Lung microvascular endothelial cell (primary cell): ENCODE measurements around the gene PODN. TPM values are rescaled to one million over a fixed set of nuclear protein-coding genes. Genes with fewer than 3 reads are reported as not detected.

Experiments used
- DNase-seq, 2 donors: peaks; one replicate each; pipeline versions ENCODE4 v3.0.0 to v3.0.0-alpha.2; 2010; ENCODE audit warnings: low read depth in 2 of 2
- total RNA-seq: library from RNA; depleted of rRNA; stranded (reverse); fragments of >200 nt; gene quantifications from 2 replicates; pipeline ENCODE4 v1.2.1, GENCODE V29; 2014

Gene PODN
- total RNA-seq: under 0.01 and 0.22 TPM in 2 replicates

DNA sequence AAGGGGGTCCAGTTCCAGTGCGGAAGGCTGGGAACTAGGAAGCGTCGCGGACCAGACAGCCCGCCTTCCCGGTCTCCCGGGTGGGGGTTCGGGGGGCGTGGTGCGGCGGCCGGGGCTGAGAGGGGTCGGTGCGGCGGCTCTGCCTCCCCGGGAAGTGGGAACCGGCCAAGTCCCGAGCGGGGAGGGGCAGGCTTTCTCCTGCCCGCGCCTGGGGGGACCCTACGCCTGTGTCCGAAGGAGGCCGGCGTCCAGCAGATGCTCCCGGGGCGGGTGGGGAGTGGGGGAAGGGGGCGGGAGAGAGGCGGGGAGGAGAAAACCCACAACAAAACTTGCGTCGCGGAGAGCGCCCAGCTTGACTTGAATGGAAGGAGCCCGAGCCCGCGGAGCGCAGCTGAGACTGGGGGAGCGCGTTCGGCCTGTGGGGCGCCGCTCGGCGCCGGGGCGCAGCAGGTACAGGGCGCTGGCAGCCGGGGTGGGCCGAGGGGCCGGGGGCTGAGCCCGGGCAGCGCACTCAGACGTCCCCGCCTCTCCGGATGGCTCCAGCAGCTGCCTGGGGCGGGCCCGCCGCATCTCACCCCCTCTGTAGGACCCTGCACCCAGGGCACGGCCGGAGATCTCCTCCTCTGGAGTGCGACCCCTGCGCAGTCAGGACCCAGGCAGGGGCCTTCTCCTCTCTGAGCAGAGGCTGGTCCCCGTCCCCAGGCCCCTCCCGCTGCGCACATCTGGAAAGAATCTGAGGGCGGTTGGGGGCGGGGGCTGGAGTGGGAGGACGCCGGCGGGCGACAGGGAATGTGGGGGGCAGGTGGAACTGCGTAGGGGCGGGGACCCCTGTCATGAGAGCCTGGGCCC lies at the start of gene PODN:
Gene PODN, plus strand, starts transcription at position 355 of the 849 bp plus-strand sequence. CDS start 7,643 bp downstream, outside the sequence.
- DNase-seq: peak in 1 of 2 donors; percentile 25

DNA sequence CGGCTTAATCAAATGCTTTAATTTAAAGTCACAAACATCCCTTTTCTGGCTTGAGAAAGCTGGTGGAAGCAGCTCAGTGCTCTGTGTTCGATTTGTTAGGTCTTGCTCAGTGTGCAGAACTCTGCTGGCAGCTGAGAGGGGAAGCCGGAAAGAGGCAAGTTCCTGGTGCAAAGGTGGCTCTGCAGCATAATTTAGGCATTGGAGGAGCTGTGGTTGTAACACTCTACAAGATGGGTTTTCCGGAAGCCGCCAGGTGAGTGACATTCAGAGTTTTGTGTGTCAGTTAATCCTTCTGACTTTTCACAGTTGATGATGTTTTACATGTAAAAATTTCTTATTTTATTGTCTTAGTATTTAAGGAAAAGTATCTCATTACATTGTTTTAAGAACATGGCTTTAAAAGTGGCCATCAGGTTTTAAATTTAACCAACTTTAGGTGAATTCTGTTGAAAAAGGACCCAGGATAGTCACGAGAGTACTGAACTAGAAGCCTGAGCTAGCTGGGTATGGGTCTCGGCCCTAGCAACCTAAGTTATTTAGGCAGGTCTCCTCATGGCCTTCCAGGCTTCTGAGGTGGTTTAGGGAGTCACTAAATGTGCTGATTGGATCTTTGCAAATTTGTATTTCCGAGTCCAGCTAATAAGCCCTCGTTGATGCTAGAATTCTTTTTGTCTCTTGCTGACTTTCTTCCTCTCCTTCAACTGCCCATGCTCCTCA lies 47.1 kb upstream of the PODN start:
- peak; percentile 90 to 91 for DNase-seq

DNA sequence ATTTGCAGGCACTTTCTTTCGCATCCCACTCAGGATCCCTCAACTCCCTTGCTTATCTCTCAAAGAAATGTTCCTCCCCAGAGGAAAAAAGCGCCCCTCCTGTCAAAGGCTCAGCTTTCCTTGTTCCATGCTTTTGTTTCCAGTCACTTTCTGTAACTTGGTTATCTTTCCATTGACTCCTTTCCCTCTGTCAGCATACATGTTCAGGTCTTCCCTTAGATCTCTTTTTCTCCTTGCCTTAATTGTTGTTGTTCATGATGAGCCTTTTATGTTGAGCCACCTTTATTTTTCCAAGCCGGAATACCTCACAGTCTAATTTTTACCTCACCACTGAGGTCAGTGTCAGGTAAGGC lies 46.5 kb upstream of the PODN start:
- DNase-seq: no peak

DNA sequence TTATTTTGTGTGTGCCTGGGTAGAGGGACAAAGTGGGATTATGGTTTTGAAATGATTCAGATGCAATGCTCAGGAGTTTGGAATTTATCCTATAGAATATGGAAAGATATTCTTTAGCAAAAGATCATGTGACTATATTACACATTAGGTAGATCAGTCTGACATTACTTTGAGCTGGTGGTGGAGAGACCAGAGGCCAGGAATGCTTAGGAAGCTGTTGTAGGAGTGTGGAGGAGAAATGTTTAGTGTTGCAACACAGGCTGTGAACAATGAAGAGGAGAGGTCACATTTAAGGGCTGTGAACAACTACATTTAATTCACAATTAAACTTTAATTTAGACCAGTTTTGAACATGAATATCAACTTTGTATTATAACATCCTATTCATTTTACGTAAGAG lies 45.3 kb upstream of the PODN start:
- no peak for DNase-seq

DNA sequence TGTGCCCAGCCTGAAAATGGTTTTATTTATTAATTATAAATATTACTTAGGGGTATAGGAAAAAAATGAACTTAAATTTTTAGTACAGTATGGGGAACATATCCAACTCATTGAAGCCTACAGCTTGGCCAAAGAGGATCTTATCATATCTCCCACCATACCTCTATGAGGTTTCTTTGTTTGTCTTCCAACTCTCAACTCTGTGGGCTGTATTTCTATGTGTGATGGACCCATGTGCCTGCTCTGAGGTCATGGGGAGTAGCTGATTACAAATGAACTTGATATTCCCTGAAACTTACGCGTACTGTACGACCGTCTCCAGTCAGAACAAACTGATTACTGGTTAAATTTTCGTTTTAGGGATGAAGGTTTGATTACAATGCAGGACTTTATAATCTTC lies 41.4 kb upstream of the PODN start:
- no peak for DNase-seq

GRCh38 chr1:53022179-53022578 lies 39.8 kb upstream of the PODN start:
- no peak for DNase-seq

DNA sequence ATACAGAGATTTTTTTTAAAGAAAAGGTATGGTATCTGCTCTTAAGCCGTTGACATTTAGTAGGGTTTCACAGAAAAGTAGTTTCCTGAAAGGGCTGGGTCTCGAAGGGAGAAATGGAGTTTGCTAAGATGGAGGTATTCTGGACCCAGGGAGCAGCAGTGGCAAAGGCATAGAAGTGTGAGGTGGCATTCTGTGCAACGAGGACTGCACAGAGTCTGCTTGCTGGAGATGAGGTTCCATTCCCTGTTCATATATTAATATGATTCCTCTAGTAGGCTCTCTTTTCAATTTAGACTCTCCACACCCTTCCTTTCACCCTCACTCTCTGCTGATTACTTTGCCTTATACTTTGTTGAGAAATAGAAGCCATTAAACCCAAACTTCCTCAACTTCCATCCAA lies 38.5 kb upstream of the PODN start:
- DNase-seq: no peak

DNA sequence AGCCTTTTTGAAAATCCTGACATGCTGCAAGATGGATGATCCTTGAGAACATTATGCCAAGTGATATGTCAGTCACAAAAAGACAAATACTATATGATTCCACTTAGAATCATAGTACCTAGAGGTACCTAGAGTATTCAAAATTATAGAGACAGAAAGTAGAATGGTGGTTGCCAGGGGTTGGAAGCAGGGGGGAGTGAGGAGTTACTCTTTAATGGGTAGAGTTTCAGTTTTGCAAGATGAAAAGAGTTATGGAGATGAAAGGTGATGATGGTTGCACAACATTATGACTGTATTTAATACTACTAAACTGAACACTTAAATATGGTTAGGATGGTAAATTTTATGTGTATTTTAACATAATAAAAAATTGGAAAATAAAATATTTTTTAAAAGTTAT lies 37.9 kb upstream of the PODN start:
- DNase-seq: no peak

- peak; percentile 34 to 73 for DNase-seq
Measured at GRCh38 chr1:53025034-53025768, 36.8 kb upstream of the PODN start.

DNA sequence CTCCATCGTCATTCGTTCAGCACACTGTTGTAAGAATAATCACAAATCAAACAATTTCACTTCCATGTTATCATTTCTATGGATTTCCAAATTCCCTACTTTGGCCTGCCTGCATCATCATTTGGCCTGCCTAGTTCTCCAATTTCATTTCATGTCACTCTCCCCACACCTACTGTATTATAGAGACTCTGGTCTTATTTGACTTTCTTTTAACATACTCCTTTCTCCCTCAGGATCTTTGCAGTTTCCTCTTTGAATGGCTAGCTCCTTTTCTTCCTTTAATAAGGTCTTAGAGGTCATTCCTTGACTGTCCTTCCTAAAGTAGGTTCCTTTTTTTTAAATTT lies 36.3 kb upstream of the PODN start:
- DNase-seq: no peak

DNA sequence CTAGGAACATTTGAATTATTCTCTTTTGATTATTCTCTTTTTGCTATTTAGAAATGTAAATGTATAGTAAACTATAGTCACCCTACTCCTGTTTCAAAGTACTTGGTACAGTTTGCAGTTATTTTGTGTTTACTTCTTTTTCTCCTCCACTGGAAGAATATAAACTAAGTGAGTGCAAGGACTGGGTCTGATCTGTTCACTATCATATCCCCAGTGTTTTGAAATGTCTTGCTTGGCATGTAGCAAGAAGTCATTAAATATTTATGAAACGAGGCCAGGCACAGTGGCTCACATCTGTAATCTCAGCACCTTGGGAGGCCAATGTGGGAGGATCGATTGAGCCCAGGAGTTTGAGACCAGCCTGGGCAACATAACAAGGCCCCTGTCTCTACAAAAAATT lies 35.8 kb upstream of the PODN start:
- DNase-seq: no peak

DNA sequence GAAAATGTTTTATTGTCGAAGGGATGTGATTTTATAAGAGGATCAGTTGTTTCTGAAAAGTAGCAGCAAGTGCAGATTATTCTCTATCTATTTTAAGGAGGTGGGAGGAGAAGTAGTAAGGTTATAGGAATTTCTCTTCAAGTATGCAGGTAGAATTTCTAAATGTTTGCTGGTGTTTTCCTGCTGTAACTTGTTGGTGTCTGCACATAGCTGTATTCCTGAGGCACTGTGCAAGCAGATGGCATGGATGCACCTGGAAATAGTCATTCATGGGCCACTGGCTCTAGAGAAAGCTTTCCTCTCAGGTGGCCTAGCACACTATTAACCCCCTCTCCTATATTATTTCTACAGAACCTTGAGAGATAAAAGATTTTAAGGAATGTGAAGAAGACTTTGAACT lies 30.3 kb upstream of the PODN start:
- DNase-seq: no peak

- peak in 1 of 2 donors; percentile 11 for DNase-seq
Measured at GRCh38 chr1:53037159-53037558, 24.9 kb upstream of the PODN start.

- DNase-seq: no peak
Measured at GRCh38 chr1:53038566-53038965, 23.4 kb upstream of the PODN start.

DNA sequence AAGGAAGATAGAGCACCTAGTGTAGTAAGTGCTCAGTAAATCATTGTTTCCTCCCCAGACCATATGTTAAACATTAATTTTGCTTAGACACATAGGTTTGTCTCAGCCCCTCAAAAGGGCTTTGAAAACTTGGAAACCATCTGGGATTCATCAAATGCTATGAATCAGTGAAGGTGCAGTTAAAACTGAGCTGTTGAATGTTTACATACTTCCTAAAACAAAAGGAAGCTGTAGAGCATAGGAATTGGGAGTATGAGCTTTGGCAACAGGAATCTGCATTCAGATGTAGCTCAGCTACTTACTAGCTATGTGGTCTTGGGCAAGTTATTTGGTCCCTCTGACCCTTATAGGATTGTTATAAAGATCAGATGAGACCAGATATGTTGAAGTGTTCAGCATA lies 18.7 kb upstream of the PODN start:
- DNase-seq: peak in 1 of 2 donors; percentile 15

- DNase-seq: no peak
Measured at GRCh38 chr1:53044926-53045325, 17.1 kb upstream of the PODN start.

GRCh38 chr1:53046930-53047329 lies 15.1 kb upstream of the PODN start:
- DNase-seq: peak; percentile 90 to 94

GRCh38 chr1:53047737-53048736 lies 14.0 kb upstream of the PODN start:
- peak; percentile 55 to 92 for DNase-seq

DNA sequence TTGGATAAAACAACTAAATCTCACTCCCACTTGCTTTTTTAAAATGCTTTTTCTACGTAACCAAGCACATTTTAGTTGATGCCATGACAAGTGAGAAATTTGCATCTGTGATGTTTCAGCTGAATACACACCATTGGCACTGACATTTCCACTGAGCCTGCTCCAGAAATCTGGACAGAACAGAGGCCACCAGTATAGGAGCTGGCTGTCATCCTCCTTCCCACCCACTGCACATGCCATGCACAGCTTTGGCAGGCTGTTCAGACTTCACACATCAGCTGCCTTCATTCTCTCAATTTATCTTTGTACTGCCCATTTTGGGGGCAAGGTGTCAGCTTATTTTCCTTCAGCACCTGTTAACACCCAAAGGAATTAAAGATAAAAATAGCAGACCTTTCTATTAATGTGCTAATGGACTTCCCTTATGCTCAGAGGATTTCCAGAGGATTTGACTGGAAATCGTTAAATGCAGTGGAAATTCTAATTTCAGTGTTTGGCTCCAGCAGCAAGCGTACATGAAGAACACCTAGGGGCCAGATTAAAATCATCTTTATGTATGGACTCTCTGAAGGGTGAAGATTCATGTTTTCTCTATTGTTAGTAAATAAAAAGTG lies 12.9 kb upstream of the PODN start:
- DNase-seq: no peak

- peak in 1 of 2 donors; percentile 79 for DNase-seq
Measured at GRCh38 chr1:53049574-53049967, 12.4 kb upstream of the PODN start.

GRCh38 chr1:53050310-53050709 lies 11.7 kb upstream of the PODN start:
- no peak for DNase-seq
